HK-2 (cell line): ENCODE results near the gene STX12.
A peak's percentile ranks its signal among the peaks of the same experiment; 100 is the strongest.
"Not testable (repeated sequence)": the region's sequence is repeated elsewhere in the genome, so short reads cannot be mapped to it uniquely, and the experiment has no call there.

Experiments
- DNase-seq: peaks from one replicate; pipeline ENCODE4 v3.0.0-alpha.2; 2018; ENCODE audit not compliant: unreplicated experiment

The STX12 gene

GRCh38 chr1:27868932-27869718 is 96.1 kb downstream of the STX12 start:
- no peak for DNase-seq

- no peak for DNase-seq
Observed at GRCh38 chr1:27869719-27870085, 96.7 kb downstream of the STX12 start.

GRCh38 chr1:27871076-27871475 is 98.1 kb downstream of the STX12 start:
- DNase-seq: not testable (repeated sequence)

- peak; percentile 38 for DNase-seq
Observed at GRCh38 chr1:27872059-27872801, 99.2 kb downstream of the STX12 start, which contains the start of gene THEMIS2. Gene THEMIS2 (plus strand): TSS chr1:27872544. CDS start chr1:27872572, 28 bp downstream.

- peak; percentile 35 for DNase-seq
Observed at GRCh38 chr1:27872802-27873551, 100.0 kb downstream of the STX12 start.

- DNase-seq: no peak
Observed at GRCh38 chr1:27873671-27874384, 100.8 kb downstream of the STX12 start.
